HL-60 (cell line): ENCODE data around the gene SMAP1.
A peak's percentile ranks its signal among the peaks of the same experiment; 100 is the strongest.

Experiments
- DNase-seq, 2 experiments: peaks; one replicate each; pipeline ENCODE4 v3.0.0-alpha.2; 2010 to 2020; ENCODE audit warnings: low read depth in 1 of 2, low spot score in 1 of 2
- H3K27ac ChIP-seq: fragments of 250-450 bp; sonication (Bioruptor Pico); replicated peaks from 2 replicates; pipeline ENCODE4 v1.5.1; 2020; ENCODE audit warnings: mild to moderate bottlenecking, moderate library complexity
- H3K27me3 ChIP-seq: fragments of 250-450 bp; sonication (Bioruptor Pico); 2 replicates; pipeline ENCODE4 v1.5.1; 2021; ENCODE audit warnings: mild to moderate bottlenecking, moderate library complexity; ENCODE audit not compliant: insufficient read depth, poor library complexity, severe bottlenecking
- H3K4me3 ChIP-seq: replicated peaks from 2 replicates; pipeline ENCODE4 v1.5.1; 2011; ENCODE audit warnings: mild to moderate bottlenecking, control low read depth, low read length; ENCODE audit not compliant: insufficient read depth
- CTCF ChIP-seq: IDR thresholded peaks from one replicate; pipeline ENCODE4 v1.5.1; 2011; ENCODE audit warnings: low read length, control low read depth, inconsistent platforms; ENCODE audit not compliant: insufficient read depth
- GABPA ChIP-seq: IDR thresholded peaks from 2 replicates; pipeline ENCODE4 v1.6.1; 2012; ENCODE audit warnings: low read depth
- POLR2AphosphoS5 ChIP-seq: IDR thresholded peaks from 2 replicates; pipeline ENCODE4 v1.6.1; 2012; ENCODE audit warnings: low read depth
- REST ChIP-seq: IDR thresholded peaks from 2 replicates; pipeline ENCODE4 v1.6.1; 2012; ENCODE audit warnings: low read depth; ENCODE audit not compliant: insufficient replicate concordance
- SPI1 ChIP-seq: IDR thresholded peaks from 2 replicates; pipeline ENCODE4 v1.6.1; 2012; ENCODE audit warnings: low read depth, mild to moderate bottlenecking, borderline replicate concordance

Gene SMAP1

GRCh38 chr6:70686548-70687133, 19.0 kb downstream of the SMAP1 start:
- TF ChIP-seq CTCF: peak; percentile 64
- no peak for TF ChIP-seq GABPA
- no peak overlapping the region for H3K4me3 ChIP-seq
- no peaks in the 10 kb centered on the region for H3K27me3 ChIP-seq
- no peak overlapping the region for H3K27ac ChIP-seq
- no peak for DNase-seq

GRCh38 chr6:70693887-70694286, 26.2 kb downstream of the SMAP1 start:
- TF ChIP-seq CTCF (no peak), GABPA (no peak), REST (no peak), SPI1 (no peak), POLR2AphosphoS5 (no peak)
- DNase-seq: no peak
- Histone ChIP-seq H3K27ac (no peak overlapping the region), H3K27me3 (no peaks in the 10 kb centered on the region), H3K4me3 (no peak overlapping the region)

GRCh38 chr6:70694371-70694770, 26.7 kb downstream of the SMAP1 start:
- no peak overlapping the region for H3K27ac ChIP-seq
- H3K4me3 ChIP-seq: no peak overlapping the region
- no peak for DNase-seq
- no peaks in the 10 kb centered on the region for H3K27me3 ChIP-seq
- TF ChIP-seq CTCF: no peak

GRCh38 chr6:70700922-70701876, 33.5 kb downstream of the SMAP1 start:
- DNase-seq: no peak
- TF ChIP-seq POLR2AphosphoS5: no peak
- no peak for TF ChIP-seq GABPA
- TF ChIP-seq CTCF: no peak
- no peak for TF ChIP-seq SPI1
- no peak for TF ChIP-seq REST
- H3K27ac ChIP-seq: no peak overlapping the region
- H3K27me3 ChIP-seq: no peaks in the 10 kb centered on the region
- H3K4me3 ChIP-seq: no peak overlapping the region
